ENCODE measurements around the gene RBP7.
"Not testable (repeated sequence)": the region's sequence is repeated elsewhere in the genome, so short reads cannot be mapped to it uniquely, and the experiment has no call there.

The RBP7 gene

DNA sequence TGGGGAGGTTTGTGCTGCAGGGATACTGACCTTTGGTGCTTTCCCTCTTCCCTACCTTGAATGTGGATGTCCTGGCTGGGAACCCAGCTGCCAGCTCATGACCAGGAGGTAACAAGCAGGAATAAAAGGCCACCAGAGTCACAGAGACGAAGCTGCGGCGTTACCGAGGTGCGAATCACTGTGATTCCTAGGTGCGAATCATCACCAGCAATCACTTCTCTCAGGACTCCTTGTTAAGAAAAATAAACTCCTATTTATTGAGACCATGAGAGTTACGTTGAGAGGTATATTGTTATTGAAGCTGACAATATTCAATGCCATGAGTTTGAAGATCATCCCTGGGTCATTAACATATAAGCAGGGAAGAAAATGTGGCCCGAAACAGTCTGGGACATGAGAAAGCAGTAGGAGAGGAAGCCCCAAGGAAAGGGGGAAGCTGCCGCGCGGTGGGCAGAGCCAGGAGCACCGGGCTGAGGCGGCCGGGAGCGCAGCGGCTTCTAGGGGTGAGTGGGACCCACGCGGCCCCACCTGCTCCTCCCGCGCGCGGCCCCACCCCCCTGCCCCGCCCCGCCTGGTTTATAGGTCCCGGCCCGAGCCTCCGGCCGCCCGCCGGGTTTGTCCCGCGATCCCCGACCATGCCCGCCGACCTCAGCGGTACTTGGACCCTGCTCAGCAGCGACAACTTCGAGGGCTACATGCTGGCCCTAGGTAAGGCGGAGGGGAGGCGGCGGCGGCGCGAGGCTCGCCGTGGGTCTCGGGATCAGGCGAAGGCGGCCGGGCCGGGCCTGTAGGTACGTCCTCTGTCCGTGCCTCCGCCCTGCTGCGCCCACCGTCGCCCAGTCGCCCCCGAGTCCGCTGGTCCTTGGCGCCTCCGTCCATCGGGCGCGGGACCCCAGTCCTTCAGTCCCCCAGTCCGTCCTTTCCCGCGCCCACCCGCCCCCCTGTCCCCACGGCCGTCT lies at the start of gene RBP7:
RBP7 (plus strand) TSS at position 605 of the 959 bp plus-strand sequence; CDS start at position 636, 31 bp downstream.
- no peak for DNase-seq (ENCODE audit: low spot score)

DNA sequence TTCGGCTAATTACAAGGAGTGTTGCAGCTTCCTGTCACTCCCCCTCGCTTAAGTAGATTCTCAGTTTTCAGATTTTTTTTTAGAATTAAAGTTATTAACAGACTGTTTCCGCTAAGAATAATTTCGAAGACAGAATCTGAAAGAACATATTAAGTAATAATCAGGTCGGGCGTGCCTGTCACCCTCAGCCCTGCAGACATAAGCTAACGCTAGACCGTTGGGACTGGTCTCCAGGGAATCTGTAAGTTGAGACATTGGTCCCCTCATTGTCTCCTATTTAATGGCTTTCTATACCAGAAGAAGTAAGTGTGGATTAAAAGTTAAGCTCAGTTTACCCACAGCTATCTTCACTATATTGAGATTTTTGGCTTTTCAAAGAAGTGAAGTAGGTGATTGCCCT lies 39.3 kb upstream of the RBP7 start:
- DNase-seq (ENCODE audit: low spot score): no peak

DNA sequence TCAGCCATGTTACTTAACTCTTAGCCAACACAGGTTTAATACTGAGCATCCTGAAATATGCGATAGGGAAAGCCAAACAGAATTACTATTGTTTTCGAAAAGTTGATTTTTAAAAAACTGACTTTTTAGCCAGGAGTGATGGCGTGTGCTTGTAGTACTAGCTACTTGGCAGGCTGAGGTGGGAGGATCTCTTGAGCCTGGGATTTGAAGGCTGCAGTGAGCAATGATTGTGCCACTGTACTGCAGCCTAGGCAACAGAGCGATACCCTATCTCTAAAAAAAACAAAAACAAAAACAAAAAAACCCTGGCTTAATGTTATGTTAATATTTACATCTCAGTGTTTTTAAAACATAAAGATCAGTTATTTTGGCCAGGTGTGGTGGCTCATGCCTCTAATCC lies 37.0 kb upstream of the RBP7 start:
- DNase-seq (ENCODE audit: low spot score): no peak

DNA sequence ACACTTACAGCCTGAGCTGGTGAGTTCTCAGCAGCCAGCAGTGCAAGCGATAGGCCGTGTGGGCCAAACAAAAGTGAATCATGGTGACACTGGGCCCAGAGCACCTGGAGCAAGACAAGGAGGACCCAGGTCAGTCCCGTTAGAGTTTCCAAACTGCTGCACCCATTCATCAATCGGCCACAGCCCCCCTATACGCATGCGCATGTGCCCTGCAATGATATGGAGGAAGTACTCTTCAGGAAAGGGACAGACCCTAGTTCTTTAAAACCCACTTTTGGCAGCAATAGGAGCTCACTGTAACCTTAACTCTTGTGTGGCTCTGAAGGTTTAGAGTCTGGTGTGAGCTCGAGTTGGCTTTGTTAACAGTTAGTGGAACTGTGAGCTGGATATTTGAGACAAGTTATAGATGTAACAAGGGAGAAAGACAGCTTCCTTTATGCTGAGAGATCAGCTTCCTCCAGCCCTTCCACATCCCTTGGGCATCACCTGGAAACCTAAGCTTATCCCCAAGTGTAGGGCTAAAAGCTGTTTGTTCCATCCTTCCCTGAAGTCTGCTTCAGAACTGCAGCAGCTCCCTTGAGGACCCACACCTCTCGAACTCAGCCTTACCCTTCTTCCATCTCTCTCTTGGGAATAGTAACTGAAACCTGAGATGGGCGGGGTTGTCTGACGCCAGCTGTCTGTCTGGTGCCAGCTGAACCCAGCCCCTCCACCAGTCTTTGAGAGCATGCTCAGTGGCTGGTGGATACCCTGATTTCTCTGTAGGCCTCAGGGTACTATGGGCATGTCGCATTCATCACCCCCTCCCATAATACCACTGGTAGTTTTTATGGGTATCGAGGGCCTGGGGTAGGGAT lies 36.1 kb upstream of the RBP7 start:
- no peak for DNase-seq (ENCODE audit: low spot score)

DNA sequence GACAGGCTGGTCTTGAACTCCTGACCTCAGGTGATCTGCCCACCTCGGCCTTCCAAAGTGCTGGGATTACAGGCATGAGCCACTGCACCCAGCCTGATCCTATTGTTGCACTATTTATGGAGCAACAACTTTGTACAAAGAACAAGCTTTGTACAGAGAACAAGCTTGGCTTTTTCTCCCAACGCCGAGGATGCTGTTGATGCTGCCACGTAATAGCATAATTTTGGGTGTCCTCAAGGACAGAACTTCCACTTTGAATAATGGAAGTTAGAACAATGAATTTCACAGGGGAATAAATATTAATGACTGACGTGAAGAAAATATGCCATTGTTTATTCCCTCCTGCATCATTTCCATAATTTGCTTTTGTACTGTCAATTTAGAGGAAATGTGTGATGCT lies 12.8 kb upstream of the RBP7 start:
- DNase-seq (ENCODE audit: low spot score): no peak

DNA sequence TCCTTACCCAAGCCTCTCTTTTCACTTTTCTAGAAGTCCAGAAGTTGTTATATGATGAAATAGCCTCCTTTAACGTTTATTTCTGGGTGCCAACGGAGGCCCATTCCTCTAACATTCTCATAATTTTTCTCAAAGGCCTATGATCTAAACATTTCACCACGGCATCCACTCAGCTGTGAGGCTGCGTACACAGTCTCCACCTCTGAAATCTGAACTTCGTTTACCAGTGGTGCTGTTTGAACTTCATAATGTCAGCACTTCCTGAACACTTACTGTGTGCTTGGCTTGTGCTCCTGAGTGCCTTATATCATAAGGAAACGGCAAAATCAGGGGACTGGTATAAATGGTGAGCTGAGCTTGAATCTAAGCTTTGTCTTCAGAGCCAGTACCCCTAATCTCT lies 12.0 kb upstream of the RBP7 start:
- no peak for DNase-seq (ENCODE audit: low spot score)

DNA sequence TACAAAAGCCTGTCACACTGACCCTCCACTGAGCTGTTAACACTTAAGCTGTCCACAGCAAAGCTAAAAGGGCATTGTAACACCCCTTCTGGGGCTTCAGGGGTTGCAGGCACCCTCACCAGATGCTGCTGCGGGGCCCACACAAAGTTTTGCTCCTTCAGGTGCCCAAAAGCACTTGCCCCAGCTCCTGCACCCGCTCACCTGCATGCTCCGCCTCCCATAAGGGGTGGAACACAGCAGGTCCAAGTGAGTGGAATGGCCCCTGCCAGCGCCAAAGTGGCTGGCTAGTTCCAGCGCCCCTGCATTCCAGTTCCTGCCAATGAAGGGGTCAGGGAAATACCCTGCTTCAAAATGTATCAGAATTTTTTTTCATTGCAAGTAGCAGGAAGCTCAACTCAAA lies 7.3 kb upstream of the RBP7 start:
- no peak for DNase-seq (ENCODE audit: low spot score)

DNA sequence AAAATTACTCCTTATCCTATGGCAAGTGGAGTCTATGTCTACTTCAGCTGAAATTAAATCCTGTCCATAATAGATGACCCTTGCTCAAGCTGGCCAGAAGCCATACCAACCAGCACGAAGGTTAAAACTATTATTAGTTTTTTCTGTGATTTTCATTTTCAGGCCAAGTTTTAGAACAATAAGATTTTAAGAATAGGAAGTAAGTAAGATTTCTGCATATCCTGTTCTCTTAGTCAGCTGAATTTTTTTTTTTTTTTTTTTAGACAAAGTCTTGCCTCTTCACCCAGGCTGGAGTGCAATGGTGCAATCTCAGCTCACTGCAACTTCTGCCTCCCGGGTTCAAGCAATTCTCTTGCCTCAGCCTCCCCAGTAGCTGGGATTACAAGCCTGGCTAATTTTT lies 6.1 kb upstream of the RBP7 start:
- no peak for DNase-seq (ENCODE audit: low spot score)

DNA sequence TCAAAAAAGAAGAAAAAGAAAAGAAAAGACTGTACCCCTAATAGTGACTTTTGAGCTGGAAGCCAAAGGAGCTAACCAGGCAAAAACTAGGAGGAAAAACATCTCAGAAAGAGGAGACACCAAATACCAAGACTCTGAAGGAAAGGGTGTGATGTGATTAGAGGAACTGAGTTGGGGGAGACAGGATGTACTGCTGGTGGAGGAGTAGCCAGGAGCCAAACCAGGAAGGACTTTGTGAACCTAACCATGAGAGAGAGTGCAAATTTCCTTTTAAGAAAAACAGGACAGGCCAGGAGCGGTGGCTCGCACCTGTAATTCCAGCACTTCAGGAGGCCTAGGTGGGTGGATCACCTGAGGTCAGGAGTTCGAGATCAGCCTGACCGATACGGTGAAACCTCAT lies 4.1 kb upstream of the RBP7 start:
- DNase-seq (ENCODE audit: low spot score): no peak

DNA sequence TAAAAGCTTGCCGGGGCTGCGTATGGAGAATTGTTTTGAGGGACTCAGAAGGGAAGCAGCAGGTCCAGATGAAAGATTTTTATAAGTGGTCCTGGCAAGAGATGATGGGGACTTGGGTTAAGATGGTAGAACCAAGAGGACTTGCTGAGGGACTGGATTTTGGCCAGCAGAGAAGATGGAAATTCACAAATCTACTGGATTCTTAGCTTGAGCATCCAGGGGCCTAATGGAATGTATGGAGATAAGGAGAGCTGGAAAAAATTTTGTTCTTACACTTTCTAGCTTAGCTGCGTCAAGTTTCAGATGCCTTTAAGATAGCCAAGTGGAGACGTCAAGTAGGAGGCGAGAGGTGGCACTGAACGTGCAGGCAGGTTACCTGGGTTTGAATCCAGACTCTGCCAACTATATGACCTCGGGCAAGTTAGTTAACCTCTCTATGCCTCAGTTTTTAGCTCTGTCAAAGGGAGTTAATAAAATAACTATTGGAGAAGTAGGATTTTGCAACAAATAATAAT lies 3.4 kb upstream of the RBP7 start:
- DNase-seq (ENCODE audit: low spot score): no peak

DNA sequence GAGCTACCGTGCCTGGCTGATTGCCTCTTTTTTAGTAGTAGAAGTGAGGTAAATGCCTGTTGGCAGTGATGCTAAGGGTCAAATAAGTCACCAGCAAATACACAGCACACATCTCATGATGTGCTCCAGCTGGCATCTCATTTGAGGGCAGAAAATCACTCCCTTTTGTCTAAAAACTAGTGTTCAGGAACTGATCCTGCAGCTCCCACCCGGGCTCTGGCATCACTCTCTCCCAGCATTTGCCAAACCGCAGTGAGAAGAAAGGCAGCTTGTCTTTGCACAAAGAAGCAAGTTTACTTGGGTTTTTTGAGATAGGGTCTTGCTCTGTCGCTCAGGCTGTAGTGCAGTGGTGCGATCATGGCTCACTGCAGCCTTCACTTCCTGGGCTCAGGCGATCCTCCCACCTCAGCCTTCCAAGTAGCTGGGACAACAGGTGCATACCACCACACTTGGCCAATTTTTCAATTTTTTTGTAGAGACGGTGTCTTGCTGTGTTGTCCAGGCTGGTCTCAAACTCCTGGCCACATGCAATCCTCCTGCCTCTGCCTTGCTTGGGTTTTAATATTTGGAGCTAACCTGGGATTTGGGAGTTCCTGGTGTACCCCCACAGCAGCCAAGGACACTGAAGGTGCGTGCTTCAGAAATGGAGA lies 4.1 kb downstream of the RBP7 start:
- DNase-seq (ENCODE audit: low spot score): no peak

DNA sequence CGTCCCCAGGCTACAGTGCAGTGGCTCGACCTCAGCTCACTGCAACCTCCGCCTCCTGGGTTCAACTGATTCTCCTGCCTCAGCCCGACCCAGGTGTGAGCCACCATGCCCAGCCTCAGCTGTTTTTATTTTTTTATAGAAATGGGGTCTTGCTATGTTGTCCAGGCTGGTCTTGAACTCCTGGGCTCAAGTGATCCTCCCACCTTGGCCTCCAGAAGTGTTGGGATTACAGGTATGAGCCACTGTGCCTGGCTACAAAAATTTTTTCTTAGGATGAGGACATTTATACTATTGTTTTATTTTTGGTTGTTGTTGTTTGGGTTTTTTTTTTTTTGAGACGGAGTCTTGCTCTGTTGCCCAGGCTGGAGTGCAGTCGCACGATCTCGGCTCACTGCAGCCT lies 8.2 kb downstream of the RBP7 start:
- not testable (repeated sequence) for DNase-seq (ENCODE audit: low spot score)

DNA sequence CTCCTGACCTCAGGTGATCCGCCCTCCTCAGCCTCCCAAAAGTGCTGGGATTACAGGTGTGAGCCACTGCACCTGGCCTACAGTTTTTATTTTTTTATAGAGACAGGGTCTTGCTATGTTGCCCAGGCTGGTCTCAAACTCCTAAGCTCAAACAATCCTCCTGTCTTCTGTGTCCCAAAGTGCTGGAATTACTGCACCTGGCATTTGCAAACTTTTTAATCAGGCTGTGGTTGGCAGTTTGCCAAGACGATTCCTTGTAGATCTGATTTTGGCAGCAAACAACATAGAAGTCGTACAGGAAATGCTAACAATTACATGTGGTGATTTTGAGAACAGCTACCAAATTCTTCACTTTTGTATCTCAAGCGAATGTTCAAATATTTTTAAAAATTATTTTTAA lies 10.1 kb downstream of the RBP7 start:
- DNase-seq (ENCODE audit: low spot score): no peak

DNA sequence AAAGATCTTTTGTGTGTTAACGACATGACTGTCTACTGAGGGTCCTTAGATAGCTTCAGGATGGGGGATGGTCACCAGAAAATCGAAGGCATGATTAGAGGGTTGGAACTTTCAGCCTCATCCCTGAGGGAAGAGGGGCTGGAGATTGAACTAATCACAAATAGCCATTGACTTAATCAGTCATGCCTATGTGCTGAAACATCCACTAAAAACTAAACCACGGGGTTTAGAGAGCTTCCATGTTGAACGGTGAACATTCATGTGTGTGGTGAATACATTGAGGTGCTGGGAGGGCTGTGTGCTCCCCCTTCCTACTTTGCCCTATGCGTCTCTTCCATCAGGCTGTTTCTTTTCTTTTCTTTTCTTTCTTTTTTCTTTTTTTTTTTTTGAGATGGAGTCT lies 17.0 kb downstream of the RBP7 start:
- DNase-seq (ENCODE audit: low spot score): no peak

DNA sequence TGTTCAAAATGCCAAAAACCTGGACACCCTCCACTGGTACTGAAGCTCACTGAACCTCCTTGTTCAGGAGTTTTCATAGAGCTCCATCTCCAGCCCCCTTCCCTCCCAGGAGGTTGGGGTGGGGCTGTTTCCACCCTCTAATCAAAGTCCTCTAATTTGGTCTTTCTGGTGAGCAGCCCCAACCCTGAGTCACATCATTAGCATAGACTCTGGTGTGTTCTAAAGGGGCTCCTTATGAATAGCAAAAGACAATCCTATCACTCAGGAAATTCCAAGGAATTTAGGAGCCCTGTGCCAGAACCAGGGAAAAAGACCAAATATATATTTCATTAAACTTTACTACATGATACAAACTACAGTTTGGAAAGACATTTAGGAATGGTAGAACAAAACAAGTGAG lies 22.5 kb downstream of the RBP7 start:
- no peak for DNase-seq (ENCODE audit: low spot score)

DNA sequence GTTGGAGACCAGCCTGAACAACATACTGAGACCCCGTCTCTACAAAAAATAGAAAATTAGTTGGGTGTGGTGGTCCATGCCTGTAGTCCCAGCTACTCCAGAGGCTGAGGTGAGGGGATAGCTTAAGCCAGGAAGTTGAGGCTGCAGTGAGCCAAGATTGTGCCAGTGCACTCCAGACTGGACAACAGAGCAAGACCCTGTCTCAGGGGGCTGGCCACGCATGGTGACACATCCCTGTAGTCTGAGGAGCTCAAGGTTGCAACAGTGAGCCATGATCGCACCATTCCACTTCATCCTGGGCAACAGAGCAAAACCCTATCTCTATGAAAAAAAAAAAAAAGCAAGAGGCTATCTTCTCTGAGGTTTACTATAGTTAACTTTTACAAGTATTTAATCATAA lies 23.1 kb downstream of the RBP7 start:
- no peak for DNase-seq (ENCODE audit: low spot score)

DNA sequence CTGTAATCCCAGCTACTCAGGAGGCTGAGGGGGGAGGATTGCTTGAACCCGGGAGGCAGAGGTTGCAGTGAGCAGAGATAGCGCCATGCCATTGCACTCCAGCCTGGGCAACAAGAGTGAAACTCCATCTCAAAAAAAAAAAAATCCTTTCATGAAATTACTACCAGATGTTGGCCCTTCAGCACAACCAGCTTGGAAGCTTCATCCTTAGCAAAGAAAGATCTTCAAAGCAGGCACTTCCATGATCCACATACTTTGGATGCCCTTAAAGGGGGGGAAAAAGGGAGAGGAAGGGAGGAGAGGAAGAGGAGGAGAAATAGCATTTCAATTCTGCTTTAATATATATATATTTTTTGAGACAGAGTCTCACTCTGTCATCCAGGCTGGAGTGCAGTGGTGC lies 23.6 kb downstream of the RBP7 start:
- not testable (repeated sequence) for DNase-seq (ENCODE audit: low spot score)

DNA sequence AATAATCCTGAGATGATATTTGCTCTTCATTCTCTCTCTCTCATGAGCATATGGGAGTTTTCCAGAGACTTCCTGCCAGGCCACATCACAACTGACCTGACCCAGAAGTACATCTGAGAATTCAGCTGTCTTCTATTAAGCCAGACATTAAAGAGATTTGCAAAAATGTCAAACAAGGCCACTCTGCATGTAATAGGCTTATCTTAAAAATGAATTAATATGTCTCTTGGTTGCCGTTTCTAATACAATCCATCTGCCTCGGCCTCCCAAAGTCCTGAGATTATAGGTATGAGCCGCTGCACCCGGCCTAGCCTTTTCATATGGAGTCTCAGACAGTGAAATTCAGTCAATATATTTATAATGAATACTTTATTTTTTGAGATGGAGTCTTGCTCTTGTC lies 25.0 kb downstream of the RBP7 start:
- not testable (repeated sequence) for DNase-seq (ENCODE audit: low spot score)

DNA sequence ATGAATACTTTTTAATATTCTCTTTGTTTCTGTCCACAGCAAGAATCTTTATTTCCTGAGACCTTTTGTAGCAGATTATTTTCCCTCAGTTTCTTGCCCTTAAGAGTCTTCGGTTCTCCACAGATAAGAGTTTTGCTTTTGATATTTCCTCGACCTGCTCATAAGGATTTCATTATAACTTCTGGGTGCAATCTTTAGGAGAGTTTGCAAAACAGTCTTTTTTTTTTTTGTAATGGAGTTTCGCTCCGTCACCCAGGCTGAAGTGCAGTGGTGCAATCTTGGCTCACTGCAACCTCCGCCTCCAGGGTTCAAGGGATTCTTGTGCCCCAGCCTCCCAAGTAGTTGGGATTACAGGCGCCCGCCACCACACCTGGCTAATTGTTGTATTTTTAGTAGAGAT lies 25.6 kb downstream of the RBP7 start:
- DNase-seq (ENCODE audit: low spot score): no peak

DNA sequence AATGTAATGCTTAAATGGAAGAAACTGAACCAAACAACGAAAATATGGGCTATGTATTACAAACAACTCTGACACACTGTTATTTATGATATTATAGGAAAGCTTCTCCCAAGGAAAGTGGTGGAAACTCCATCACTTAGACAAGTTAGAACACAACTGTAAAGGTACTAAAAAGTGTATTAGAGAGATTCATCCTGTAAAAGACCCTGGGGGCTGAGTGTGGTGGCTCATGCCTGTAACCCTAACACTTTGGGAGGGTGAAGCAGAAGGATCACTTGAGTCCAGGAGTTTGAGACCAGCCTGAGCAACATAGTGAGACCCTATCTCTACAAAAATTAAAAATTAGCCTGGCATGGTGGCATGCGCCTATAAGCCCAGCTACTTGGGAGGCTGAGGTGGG lies 28.3 kb downstream of the RBP7 start:
- DNase-seq (ENCODE audit: low spot score): no peak

DNA sequence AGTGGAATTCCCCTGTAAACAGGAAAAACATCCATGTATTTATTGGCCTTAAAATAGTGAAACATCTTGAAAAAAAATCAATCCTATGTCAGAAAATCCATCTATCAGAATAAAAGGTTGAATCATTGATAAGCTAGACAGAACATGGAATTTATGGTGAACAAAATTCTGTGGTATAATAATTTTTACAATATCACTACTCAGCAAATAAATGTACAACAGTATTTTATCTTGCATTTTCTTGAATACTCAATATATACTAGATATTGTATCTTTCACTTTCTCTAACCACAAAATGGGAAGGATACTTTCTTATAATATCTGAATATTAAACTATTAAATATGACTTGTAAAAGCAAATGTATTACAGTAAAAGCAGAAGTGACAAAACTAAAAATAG lies 30.0 kb downstream of the RBP7 start:
- no peak for DNase-seq (ENCODE audit: low spot score)

DNA sequence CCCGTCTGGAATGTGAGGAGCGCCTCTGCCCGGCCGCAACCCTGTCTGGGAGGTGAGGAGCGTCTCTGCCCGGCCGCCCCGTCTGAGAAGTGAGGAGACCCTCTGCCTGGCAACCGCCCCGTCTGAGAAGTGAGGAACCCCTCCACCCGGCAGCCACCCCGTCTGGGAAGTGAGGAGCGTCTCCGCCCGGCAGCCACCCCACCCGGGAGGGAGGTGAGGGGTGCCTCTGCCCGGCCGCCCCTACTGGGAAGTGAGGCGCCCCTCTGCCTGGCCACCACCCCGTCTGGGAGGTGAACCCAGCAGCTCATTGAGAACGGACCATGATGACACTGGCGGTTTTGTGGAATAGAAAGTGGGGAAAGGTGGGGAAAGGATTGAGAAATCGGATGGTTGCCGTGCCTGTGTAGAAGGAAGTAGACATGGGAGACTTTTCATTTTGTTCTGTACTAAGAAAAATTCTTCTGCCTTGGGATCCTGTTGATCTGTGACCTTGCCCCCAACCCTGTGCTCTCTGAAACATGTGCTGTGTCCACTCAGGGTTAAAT lies 32.0 kb downstream of the RBP7 start:
- DNase-seq (ENCODE audit: low spot score): not testable (repeated sequence)
